Keratinocyte (primary cell): ENCODE data around the gene RHOBTB1.

Experiments used
- CTCF ChIP-seq, 3 experiments: IDR thresholded peaks in 1 of 3; conservative IDR thresholded peaks in 1 of 3; optimal IDR thresholded peaks in 1 of 3; 2 replicates in 2 of 3; 3 replicates in 1 of 3; pipeline versions ENCODE3 to v1.5.1; 2011; ENCODE audit warnings: low read length in 3 of 3, mild to moderate bottlenecking in 3 of 3, moderate library complexity in 2 of 3, control low read depth in 1 of 3, inconsistent platforms in 1 of 3; ENCODE audit not compliant: insufficient read depth in 2 of 3; ENCODE audit errors: extremely low read depth in 1 of 3
- EZH2 ChIP-seq: IDR thresholded peaks from one replicate; pipeline ENCODE4 v1.6.1; 2012; ENCODE audit warnings: inconsistent platforms, mild to moderate bottlenecking, low read length, moderate library complexity

- TF ChIP-seq CTCF (optimal IDR thresholded peaks at IDR 0.05 in 1 of 3, IDR thresholded peaks at IDR 0.05 in 1 of 3, conservative IDR thresholded peaks at IDR 0.05 in 1 of 3; ENCODE audit: extremely low read depth in 1 of 3, insufficient read depth in 2 of 3, low read length in 3 of 3): no peak
- TF ChIP-seq EZH2: no peak
Measured at GRCh38 chr10:60978287-60979115, 34.5 kb upstream of the RHOBTB1 start.
